GM21390 (cell line): Measurements from ENCODE around the gene POLR3K.
A peak's percentile ranks its signal among the peaks of the same experiment; 100 is the strongest.
"Not testable (repeated sequence)": the region's sequence is repeated elsewhere in the genome, so short reads cannot be mapped to it uniquely, and the experiment has no call there.

ENCODE experiments used
- ATAC-seq: cut with Tn5 transposase; IDR thresholded peaks from one replicate; pipeline ENCODE4 v1.9.1; 2021; ENCODE audit not compliant: unreplicated experiment

POLR3K gene

DNA sequence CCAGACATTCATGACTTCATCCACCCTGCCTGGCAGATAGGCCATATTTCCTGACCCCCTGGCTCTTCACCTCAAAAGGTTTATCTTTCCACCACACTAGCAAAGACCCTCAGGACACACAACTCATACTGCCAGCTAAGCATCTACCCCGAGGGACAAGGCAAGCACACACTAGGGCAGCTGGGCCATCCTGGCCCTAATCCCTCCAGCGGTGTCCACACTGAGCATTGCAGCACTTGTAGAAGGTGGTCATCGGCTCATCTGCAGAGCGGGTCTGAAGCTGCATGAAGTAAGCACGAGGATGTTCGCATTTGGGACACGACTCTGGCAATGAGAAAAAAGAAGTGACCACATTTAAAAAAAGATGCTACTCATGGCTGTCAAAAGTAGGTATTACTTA lies 6.2 kb downstream of the POLR3K start:
- ATAC-seq: no peak

DNA sequence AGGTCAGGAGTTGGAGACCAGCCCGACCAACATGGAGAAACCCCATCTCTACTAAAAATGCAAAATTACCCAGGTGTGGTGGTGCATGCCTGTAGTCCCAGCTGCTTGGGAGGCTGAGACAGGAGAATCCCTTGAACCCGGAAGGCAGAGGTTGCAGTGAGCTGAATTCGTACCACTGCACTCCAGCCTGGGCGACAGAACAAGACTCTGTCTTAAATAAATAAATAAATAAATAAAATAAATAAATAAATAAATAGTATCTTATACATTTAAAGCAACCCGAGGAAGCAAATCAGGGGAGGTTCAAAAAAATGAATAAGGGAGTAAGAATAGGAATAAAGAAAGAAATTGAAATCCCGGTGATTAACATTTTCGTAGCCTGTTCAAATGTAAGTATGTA lies 6.9 kb downstream of the POLR3K start:
- not testable (repeated sequence) for ATAC-seq

DNA sequence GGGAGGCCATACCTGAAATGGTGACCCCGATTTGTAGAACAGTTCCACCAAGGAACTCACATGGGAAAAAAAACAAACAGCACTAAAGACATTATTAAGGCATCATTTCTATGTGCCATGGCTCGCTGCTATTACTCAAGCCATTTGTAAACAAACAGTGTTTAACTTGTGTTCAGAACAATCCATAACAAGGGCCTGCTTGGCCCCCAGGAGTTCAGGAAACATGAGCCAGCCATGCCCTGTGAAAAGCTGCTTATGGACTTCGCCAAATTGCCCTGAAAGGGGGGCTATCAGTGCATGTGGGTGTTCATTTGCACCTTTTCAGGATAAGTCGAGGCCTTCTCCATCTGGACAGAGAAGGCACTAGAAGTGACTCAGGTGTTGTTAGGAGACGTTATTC lies 8.0 kb downstream of the POLR3K start:
- ATAC-seq: no peak

DNA sequence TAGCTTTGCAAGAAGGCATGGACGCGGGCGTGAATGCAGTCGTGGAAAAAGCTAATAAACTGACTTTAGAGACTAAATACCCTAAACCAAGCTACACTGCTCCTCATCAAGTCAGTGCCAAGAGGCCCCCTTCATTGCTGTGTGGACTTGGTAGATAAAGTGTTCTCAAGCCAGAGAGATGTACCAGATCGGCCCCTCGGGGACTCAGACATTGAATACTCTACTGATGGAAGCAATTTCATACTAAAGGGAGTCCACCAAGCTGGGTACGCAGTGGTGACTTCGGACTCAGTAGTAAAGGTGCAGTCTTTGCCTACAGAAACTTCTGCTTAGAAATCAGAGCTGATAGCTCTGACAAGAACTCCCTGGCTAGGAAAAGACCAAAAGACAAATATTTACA lies 8.8 kb downstream of the POLR3K start:
- no peak for ATAC-seq

DNA sequence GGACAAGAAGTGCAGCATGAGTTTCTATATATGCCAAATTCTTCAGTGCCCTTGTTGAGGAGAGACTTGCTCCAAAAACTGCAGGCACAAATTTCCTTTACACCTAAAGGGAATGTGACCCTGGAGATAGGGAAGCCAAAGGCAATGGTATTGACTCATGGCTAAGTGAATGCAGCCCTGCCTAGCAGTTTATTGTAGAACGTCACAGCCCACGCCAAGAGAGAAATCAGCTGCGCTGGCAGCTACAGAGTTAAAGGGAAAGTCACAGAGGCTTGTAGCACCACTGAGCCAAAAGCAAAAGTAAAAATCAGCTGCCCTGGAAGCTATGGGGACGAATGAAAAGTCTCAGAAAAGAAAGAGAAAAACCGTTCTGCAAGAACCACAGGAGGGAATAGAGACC lies 10.1 kb downstream of the POLR3K start:
- no peak for ATAC-seq

DNA sequence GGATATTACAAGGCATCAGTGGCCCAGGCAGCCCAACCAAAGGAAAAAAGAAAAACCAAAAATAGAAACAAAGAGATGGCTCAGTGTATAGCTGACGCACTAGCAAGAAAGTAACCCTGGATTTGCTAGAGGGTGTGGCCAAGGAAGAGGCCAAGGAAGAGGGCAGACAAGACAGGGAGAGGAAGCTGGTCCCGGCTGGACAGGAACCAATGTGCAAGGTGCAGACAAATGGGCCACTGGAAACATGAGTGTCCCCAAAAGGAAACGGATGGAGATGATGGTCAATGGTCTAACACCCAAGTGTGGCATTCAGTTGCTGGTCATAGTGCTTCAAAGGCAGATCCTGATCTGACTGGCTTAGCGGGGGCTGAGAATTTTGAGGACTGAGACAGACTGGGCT lies 10.7 kb downstream of the POLR3K start:
- ATAC-seq: no peak

DNA sequence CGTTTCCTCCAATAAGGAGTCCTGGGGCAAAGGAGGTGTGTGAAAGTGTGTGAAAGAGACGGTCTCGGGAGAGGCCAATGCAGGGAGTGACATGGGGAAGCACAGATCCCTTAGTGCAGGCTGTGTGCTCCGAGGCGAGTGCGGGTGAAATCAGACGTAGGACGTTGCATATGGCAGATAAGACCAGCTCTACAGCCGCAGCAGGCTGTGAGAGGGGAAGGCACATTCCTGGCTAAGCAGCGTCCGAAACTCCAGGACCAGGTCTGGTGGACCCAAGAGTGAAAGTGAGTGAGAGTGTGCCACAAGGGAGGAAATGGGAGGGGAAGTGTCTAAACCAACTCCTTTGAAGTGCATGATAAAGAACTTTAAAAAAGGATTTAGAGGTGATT lies 11.3 kb downstream of the POLR3K start:
- ATAC-seq: no peak

DNA sequence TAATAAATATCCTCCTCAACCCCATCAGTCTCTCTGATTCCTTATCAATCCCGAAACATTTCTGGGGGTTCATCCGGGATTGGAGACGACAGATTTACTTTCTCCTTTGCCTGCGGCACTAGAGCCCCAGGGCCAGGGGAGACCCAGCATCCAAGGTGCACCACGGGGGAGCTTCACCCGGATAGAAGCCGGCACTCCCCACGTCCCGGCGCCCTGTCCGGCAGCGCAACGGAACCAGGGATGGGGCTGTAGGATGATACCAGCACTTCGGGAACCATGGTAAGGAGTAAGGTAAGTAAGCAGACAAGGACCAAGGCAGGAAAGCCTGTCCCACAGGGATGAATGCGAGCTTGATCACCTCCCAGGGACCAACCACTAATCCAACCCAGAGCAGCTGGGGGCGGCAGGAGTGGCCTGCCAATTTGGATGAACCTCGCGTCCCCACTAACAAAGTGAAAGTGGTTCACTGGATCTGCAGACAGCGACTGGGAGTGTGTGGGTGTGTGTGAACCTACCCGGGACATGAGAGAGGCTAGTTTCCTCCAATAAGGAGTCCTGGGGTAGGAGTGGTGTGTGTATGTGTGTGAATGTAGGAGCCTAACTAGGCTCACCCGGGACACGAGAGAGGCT lies 11.9 kb downstream of the POLR3K start:
- ATAC-seq: no peak

DNA sequence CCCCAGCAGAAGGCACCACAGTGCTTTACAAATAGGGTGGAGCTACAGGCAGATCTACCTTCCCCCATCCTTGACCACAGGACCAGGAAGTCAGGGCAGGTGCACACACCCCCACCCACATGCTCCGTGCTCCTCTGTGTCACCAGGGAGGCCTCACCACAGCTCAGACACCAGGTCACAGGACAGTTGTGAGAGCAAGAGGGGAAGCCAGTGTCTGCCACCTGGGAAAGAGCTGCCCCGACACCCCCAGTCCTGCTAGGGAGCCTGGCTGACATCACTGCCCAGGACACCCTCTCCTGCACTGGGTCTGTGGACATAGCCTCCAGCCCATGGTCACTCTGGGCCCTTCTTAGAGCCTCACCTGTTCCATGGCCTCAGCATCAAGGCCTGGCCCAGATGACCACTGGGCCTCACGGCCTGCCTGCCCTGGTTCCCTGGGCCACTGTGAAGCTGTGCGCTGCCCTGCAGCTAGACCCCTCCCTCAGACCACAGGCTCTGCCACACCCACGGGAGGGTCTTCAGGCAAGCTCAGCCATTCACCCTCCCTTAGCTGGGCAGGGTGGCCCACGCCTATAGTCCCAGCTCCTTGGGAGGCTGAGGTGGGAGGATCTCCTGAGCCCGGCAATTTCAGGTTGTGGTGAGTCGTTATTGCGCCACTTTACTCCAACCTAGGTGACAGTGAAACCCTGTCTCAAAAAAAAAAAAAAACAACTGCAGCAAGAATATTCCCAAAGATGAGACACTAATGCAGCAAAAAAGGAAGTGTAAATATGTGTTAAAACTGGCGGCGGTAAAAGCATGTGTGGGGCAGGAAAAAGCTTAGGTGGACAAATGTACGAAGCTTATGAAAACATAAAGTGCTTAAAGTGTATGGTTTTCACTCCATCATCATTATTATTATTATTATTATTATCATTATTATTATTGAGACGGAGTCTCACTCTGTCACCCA lies 14.2 kb downstream of the POLR3K start:
- peak; percentile 57 for ATAC-seq

DNA sequence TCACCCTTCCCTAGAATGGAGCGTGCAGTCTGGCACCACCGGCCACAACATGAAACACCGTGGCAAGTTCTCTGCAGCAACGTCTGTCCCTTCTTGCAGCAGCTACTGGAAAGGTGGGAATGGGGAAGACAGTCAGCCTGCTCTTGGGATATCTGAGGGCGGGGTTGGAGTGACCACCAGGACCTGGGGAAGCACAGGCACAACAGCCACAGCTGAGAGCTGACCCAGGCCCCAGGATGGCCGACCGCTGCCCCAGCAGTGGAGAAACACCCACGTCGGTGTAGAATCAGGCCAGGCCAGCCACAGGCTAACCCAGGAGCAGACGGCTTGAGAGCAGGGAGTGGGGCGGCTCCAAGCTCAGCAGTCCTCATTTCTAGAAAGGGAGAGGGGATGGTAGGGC lies 15.2 kb downstream of the POLR3K start:
- not testable (repeated sequence) for ATAC-seq

DNA sequence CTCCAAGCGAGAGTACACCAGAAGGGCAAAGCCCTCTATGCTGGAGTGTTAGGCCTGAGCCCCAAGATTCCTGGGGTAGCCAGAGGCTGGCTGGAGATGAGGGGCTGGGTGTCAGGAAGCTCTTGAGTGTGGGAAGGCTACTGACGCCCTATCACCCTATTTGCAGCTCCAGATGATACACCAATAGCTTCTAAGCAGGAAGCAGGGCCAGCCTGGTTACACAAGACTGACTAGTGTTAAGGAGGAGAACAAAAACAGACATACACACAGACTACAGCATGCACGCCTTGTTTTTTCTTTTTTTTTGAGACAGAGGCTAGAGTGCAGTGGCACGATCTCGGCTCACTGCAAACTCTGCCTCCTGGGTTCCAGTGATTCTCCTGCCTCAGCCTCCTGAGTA lies 15.9 kb downstream of the POLR3K start:
- no peak for ATAC-seq

DNA sequence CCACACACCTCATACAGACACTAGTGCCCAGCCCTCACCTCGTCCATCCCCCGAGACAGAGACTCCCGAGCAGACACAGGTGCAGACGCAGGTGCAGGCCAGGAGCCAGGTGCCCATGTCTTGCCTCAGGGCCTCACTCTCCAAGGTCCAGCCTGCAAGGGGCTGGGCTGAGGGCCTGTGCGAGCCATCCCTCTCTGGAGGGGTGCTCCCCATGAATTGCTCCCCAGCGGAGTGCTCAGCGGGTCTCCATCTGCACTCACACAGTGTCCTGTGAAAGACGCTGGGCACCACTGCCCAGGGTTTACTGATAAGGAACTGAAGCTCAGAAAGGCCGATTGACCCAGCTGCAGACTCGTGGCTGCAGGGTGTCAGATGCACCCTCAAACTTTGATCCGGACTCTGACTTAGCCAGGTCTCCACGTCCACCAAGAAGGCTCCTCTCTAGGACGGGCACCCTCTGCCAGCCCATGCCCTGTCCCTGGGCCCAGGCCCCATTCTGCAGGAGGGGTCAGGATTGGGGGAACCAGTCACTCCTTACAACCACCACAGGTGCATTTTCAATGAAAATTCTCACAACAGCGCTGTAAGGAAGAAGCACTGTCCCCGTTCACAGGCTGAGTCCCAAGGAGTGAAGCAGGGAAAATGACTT lies 16.9 kb downstream of the POLR3K start:
- ATAC-seq: no peak

DNA sequence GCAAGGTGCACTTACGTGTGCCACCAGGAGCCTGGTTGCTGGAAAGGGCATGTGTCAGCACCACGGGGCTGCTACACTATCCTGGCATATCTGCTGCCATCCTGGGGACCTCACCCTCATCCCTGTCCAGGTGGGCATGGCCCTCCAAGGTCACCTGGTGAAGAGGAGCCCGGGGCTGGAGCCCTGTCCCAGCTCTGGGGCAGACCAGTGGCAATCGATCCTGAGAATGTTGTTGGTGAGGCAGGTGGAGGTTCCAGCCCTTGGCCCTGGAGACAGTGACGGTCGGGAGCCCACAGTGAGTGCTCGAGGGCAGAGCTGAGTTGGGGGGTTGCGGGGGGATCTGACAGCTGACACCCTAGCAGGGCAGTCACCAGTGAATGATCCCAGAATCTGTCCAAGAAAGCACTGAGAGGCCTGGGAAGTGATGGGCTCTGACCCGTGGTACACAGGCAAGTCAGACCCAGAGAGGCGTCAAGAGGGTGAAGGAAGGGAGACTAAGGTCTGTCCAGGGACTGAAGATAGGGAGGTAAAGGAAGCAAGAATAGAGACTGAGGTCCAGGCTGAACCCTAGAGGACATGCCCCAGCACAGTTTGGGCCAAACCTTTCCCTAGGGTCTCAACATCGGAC lies 17.6 kb downstream of the POLR3K start:
- ATAC-seq: no peak

DNA sequence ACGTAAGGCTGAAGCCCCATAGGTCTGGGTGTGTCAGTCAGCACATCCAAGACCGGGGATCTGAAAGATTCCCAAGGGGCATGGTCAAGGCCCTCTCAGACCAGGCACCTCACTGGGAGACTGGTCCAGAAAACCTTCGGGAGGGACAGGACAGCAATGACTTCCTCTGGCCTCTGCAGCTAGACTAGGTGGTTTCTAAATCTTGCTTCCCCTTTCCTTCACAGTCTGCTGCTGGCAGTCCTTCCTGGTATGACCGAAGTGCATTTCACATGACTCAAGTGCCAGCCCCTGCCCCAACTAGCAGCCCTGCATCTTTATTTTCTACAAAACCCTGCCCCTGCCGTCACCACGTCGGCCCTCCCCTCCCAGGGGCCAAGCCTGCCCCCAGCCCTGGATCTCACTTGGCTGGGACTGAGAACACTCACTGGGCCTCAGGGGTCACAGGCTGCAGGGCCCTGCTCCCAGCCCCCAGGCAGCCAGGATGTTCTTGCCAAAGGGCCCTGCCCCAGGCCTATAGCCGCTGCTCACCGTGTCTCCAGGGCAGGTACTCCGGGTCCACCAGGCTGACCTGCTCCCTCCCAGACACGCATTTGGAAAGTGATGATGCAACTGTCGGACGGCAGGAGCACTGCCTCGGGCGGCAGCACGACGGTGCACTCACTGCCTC lies 18.3 kb downstream of the POLR3K start:
- ATAC-seq: no peak

DNA sequence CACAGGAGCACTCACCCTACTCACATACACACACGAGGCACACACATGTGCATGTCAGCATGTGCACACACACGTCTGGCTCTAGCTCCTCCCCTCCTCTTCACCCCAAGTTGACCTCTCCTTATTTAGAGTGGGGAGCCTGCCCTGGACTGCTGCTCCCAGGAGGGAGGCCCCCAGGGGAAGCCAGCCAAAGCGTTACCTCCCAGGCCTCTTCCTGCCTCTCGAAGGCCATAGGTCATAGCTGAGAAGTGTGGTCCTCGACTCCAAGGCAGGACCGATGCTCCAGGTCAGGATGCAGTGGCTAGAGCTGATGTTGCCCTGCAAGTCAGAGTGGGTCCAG lies 18.8 kb downstream of the POLR3K start:
- no peak for ATAC-seq

DNA sequence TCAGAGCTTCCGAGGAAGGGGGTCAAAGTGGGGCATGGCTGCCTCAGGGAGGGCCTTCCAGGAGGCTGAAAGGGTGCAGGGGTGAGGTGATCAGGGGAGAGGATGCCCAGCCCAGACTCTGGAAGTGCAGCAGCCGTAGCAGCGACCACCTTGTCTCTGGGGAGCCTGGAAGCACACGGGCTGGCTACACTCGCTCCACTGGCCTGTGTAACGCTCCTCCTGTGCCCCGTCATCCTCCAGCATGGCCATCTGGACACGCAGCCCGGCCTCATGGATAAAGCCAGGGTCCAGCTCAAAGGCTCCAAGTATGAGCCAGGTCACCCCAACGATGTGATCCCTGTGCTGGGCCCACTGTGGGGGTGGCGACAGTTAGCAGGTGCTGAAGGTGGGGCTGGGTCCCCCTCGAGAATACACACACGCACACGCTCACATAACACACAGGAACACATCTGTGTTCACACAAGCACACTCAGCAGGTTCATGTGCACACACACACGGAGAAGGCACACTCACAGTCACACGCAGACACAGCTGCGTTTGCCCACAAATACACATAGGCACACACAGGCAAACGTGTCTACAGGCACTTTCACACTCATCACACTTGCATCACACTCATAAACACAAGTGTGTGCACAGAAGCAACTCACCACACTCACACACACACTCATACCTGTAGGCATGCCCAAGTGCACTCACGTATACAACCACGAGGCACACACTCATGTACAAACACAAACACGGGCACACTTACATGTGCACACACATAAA lies 19.3 kb downstream of the POLR3K start:
- no peak for ATAC-seq

DNA sequence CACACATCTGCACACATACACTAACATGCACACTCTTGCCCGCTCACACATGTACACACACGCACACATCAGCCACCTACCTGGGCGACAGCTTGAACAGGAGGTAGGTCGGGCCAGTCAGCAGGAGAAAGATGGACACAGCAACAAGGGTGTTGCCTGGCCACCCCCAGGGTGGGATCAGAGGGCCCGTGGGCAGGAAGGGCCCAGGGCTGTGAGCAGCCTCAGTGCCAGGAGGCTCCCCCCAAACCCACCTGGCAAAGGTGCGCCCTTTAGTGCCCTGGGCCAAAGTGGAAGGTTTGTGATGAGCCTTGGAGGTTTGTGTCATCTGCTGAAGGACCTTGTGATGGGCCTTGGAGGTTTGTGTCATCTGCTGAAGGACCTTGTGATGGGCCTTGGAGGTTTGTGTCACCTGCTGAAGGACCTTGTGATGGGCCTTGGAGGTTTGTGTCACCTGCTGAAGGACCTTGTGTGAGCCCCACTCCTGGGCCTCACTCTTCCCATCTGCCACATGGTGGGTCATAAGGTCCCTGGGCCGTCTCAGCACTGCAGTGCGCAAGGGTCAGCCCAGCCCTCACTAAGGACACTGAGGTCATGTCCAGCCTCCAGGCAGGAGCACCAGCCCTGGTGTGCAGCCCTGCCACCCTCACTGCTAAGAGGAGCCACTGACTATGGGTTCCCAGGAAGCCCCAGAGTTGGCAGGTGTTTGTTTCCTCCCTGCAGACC lies 20.1 kb downstream of the POLR3K start:
- ATAC-seq: not testable (repeated sequence)

DNA sequence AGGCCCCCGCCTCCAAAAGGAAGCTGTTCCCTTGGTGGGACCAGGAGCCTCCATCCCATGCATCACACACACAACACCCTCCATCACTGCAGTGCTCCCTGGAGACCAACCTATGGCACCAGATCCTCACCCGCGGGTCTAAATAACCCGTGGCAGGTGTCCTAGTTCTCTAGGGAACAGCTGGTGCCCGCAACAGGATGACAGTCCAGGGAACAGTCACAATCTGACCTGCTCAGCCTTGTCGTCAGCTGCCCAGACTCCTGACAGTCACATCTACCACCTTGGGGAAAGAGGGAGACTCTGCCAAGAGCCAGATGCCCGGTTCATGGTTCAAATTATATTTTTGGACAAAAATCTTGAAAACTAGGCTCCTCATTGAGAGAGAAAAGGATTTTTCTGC lies 22.8 kb downstream of the POLR3K start:
- ATAC-seq: not testable (repeated sequence)

DNA sequence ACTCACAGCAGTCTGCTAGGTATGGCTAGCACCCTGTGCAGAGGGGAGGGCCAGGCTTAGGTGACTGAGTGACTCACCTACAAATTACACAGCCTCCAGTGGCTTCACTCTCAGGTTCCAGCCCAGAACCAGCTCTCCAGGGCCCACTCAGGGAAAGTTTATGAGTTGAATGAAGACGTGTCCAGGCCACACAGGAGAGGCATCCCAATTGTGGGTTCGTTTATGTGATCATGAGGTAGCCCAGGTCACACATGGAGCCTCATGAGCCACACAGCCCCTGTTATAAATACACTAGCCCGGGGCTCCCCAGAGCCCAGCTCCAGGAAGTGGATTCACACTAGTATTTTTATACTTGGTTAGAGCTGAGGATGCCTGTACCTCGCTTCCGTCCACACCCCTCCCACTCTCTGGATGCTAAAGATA lies 27.5 kb downstream of the POLR3K start:
- not testable (repeated sequence) for ATAC-seq

DNA sequence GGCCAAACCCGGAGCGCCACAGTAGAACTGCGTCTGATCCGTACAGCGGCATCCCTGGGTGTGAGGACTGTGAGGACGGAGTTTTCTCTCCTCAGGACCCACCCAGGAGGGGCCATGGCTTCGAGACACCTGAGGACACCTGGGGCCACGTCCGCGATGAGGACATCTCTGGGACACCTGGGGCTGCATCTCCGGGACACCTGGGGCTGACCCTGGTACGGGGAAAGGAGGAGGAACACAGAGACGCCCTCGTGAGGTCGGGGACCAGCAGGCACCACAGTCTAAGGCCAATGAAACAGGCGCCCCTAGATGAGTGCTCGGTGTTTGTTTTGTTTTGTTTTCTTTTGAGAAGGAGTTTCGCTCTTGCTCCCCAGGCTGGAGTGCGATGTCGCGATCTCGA lies 29.3 kb downstream of the POLR3K start:
- ATAC-seq: not testable (repeated sequence)
